A549 (cell line): ENCODE data around the gene HMSD. TPM values are rescaled to one million over a fixed set of nuclear protein-coding genes. Genes with fewer than 3 reads are reported as not detected.
A peak's percentile ranks its signal among the peaks of the same experiment; 100 is the strongest.

ENCODE experiments used
- ATAC-seq, 2 experiments: fragments of 200-7000 bp in 1 of 2; fragments of >200 bp in 1 of 2; cut with Nextera tagmentation in 1 of 2; cut with Tn5 transposase in 1 of 2; 3 replicates each; pipeline versions ENCODE4 v1.8.0 to v1.9.1; 2018 to 2020; ENCODE audit warnings: mild to moderate bottlenecking in 1 of 2, moderate library complexity in 1 of 2
- CTCF ChIA-PET: fragments of 300-600 bp; sonication (Branson Sonifier 250); formaldehyde crosslinking; extraction: SDS; loops from one replicate; lab custom pipeline; 2021; ENCODE audit warnings: antibody characterized with exemption, inconsistent platforms; lab: Yijun Ruan, JAX
- POLR2A ChIA-PET: fragments of 350-600 bp; formaldehyde crosslinking; extraction: SDS; loops from one replicate; lab custom pipeline; 2021; ENCODE audit warnings: antibody characterized with exemption, inconsistent platforms; lab: Yijun Ruan, JAX
- DNase-seq, 2 experiments: peaks; one replicate each; pipeline versions ENCODE4 v3.0.0 to v3.0.0-alpha.2; 2011 to 2016; ENCODE audit warnings: low read depth in 1 of 2, low spot score in 1 of 2
- FAIRE-seq: peaks from 2 replicates; lab custom pipeline; 2011; peaks lifted over from hg19 to GRCh38; lab: Jason Lieb, UNC
- H3K27ac ChIP-seq, 2 experiments: fragments of >200 bp; sonication (Bioruptor Twin); formaldehyde crosslinking; 3 replicates each; pipeline ENCODE4 v1.5.1; 2016 to 2017
- H3K4me1 ChIP-seq: fragments of >200 bp; sonication (Bioruptor Twin); formaldehyde crosslinking; 3 replicates; pipeline ENCODE4 v1.6.1; 2016
- H3K4me2 ChIP-seq: fragments of >200 bp; sonication (Bioruptor Twin); formaldehyde crosslinking; 3 replicates; pipeline ENCODE4 v1.6.1; 2016
- H3K4me3 ChIP-seq: fragments of >200 bp; sonication (Bioruptor Twin); formaldehyde crosslinking; 3 replicates; pipeline ENCODE4 v1.5.1; 2016
- H3K9me3 ChIP-seq: fragments of >200 bp; sonication (Bioruptor Twin); formaldehyde crosslinking; 3 replicates; pipeline ENCODE4 v1.6.1; 2016
- CHD4 ChIP-seq: fragments of 200-600 bp; sonication (generic); IDR thresholded peaks from 2 replicates; pipeline ENCODE4 v1.6.1; 2016; ENCODE audit warnings: antibody characterized with exemption, mild to moderate bottlenecking, borderline replicate concordance
- CTCF ChIP-seq: fragments of >200 bp; sonication (Bioruptor Twin); formaldehyde crosslinking; IDR thresholded peaks from 3 replicates; pipeline ENCODE4 v1.5.1; 2016
- ESRRA ChIP-seq: fragments of 150-350 bp; IDR thresholded peaks from 2 replicates; pipeline ENCODE4 v1.6.1; 2014; ENCODE audit warnings: mild to moderate bottlenecking, low read length, borderline replicate concordance
- GATA3 ChIP-seq: IDR thresholded peaks from 2 replicates; pipeline ENCODE4 v1.6.1; 2012; ENCODE audit warnings: borderline replicate concordance
- HEYL ChIP-seq: fragments of 250-450 bp; sonication (Bioruptor Pico); IDR thresholded peaks from 2 replicates; pipeline ENCODE4 v1.8.0; 2021; ENCODE audit warnings: mild to moderate bottlenecking, moderate library complexity
- HOXA7 ChIP-seq: fragments of 250-450 bp; sonication (Bioruptor Pico); IDR thresholded peaks from 2 replicates; pipeline ENCODE4 v1.5.0; 2020; ENCODE audit warnings: mild to moderate bottlenecking, moderate library complexity
- HOXB13 ChIP-seq: fragments of 250-450 bp; sonication (Bioruptor Pico); IDR thresholded peaks from 2 replicates; pipeline ENCODE4 v1.5.0; 2020; ENCODE audit warnings: low read depth, mild to moderate bottlenecking, moderate library complexity
- JUN ChIP-seq, 2 experiments: fragments of >200 bp; sonication (Bioruptor Twin); formaldehyde crosslinking; IDR thresholded peaks; 2 replicates in 1 of 2; 3 replicates in 1 of 2; pipeline ENCODE4 v1.6.1; 2016 to 2017
- JUNB ChIP-seq: fragments of >200 bp; sonication (Bioruptor Twin); formaldehyde crosslinking; IDR thresholded peaks from 2 replicates; pipeline ENCODE4 v1.6.1; 2016
- KDM1A ChIP-seq: fragments of 200-600 bp; sonication (generic); IDR thresholded peaks from 2 replicates; pipeline ENCODE4 v1.6.1; 2016; ENCODE audit warnings: low read depth, mild to moderate bottlenecking
- MAX ChIP-seq: IDR thresholded peaks from 2 replicates; pipeline ENCODE4 v1.6.1; 2012
- NFE2L2 ChIP-seq: fragments of 150-350 bp; conservative IDR thresholded peaks from 2 replicates; pipeline ENCODE4 v1.6.1; 2014; ENCODE audit warnings: low read length
- NPAS2 ChIP-seq: fragments of 250-450 bp; sonication (Bioruptor Pico); IDR thresholded peaks from 2 replicates; pipeline ENCODE4 v1.8.0; 2022; ENCODE audit warnings: mild to moderate bottlenecking, moderate library complexity, borderline replicate concordance
- PBX3 ChIP-seq: IDR thresholded peaks from 2 replicates; pipeline ENCODE4 v1.6.1; 2012
- POLR2AphosphoS2 ChIP-seq: conservative IDR thresholded peaks from 2 replicates; pipeline ENCODE4 v1.6.1; 2012; ENCODE audit warnings: low read length, improper control_type of control experiment, inconsistent platforms
- RARB ChIP-seq: fragments of 250-450 bp; sonication (Bioruptor Pico); IDR thresholded peaks from 2 replicates; pipeline ENCODE4 v1.8.0; 2021; ENCODE audit warnings: mild to moderate bottlenecking, moderate library complexity
- RCOR1 ChIP-seq: fragments of 150-350 bp; IDR thresholded peaks from 2 replicates; pipeline ENCODE4 v1.6.1; 2014; ENCODE audit warnings: antibody characterized with exemption, low read length, low read depth
- REST ChIP-seq: fragments of 200-600 bp; sonication (generic); IDR thresholded peaks from 2 replicates; pipeline ENCODE4 v1.6.1; 2016; ENCODE audit warnings: antibody characterized with exemption, mild to moderate bottlenecking, moderate library complexity
- TFCP2L1 ChIP-seq: fragments of 250-450 bp; sonication (Bioruptor Pico); IDR thresholded peaks from 2 replicates; pipeline ENCODE4 v1.5.0; 2021; ENCODE audit warnings: mild to moderate bottlenecking
- USF2 ChIP-seq: fragments of 450-650 bp; IDR thresholded peaks from 2 replicates; pipeline ENCODE4 v1.6.1; 2014; ENCODE audit warnings: antibody characterized with exemption
- ZC3H11A ChIP-seq: fragments of 450-650 bp; IDR thresholded peaks from 2 replicates; pipeline ENCODE4 v1.6.1; 2014; ENCODE audit warnings: antibody characterized with exemption, mild to moderate bottlenecking
- WGBS: methylation state at CpG from one replicate; pipeline ENCODE4 v1.1.6; 2017; ENCODE audit errors: missing lambda C conversion rate; 5-methylcytosine and 5-hydroxymethylcytosine counted together
- polyA plus RNA-seq, 4 experiments: library from polyadenylated mRNA; depleted of rRNA in 3 of 4; stranded (reverse); fragments of >200 nt; fragmentation: RNase III in 1 of 4; extraction: RNeasy Plus Mini Kit Qiagen cat#74134 plus additional on column Dnase treatment in 1 of 4; gene quantifications; 2 replicates in 3 of 4; 3 replicates in 1 of 4; pipeline ENCODE4 v1.2.3, GENCODE V29; 2011 to 2017
- TF ChIP-seq, protein P1 (sequence below): fragments of 250-450 bp; sonication (Bioruptor Pico); IDR thresholded peaks from 2 replicates; pipeline ENCODE4 v1.5.0; 2021; ENCODE audit warnings: mild to moderate bottlenecking, moderate library complexity, borderline replicate concordance

Gene HMSD
- polyA plus RNA-seq, 2 of the 4 experiments (the other 2 are of a cell fraction) = 0.13 to 0.23 TPM

GRCh38 chr18:63980027-63980426 is 30.9 kb downstream of the HMSD start:
- ChIA-PET POLR2A (no interaction called here), CTCF (interaction anchor here (0.8 to 2.0 kb wide), 6 partner anchors 8 to 43 kb away, joined by 3 to 7 read pairs (median 3); no protein-coding TSS in a partner anchor)
- no peaks in the 10 kb centered on the region for H3K9me3 ChIP-seq
- H3K4me1 ChIP-seq = 0 out of 3 replicates have a peak, but pooled peaks cover 3% of the 10 kb centered on the region
- no peak for ATAC-seq
- no peak overlapping the region; a peak in 1 of 6 replicates for H3K27ac ChIP-seq
- 61% methylated on average over 7 of the region's 7 CpGs for WGBS
- no peak for TF ChIP-seq NPAS2 (CRISPR knock-in tag)
- no peak for TF ChIP-seq RARB
- TF ChIP-seq TFCP2L1 = no peak
- TF ChIP-seq, protein P1, sequence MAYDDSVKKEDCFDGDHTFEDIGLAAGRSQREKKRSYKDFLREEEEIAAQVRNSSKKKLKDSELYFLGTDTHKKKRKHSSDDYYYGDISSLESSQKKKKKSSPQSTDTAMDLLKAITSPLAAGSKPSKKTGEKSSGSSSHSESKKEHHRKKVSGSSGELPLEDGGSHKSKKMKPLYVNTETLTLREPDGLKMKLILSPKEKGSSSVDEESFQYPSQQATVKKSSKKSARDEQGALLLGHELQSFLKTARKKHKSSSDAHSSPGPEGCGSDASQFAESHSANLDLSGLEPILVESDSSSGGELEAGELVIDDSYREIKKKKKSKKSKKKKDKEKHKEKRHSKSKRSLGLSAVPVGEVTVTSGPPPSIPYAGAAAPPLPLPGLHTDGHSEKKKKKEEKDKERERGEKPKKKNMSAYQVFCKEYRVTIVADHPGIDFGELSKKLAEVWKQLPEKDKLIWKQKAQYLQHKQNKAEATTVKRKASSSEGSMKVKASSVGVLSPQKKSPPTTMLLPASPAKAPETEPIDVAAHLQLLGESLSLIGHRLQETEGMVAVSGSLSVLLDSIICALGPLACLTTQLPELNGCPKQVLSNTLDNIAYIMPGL (CRISPR knock-in tag) = no peak
- TF ChIP-seq REST = no peak
- TF ChIP-seq NFE2L2 = no peak
- no peak for DNase-seq
- H3K4me3 ChIP-seq = no peak overlapping the region
- FAIRE-seq = no peak
- peak overlapping the region; percentile 68 for H3K4me2 ChIP-seq

- Histone ChIP-seq H3K4me1 (0 out of 3 replicates have a peak, but pooled peaks cover 3% of the 10 kb centered on the region), H3K4me3 (no peak overlapping the region), H3K27ac (no peak overlapping the region), H3K4me2 (no peak overlapping the region), H3K9me3 (no peaks in the 10 kb centered on the region)
- FAIRE-seq (no peak), DNase-seq (no peak), ATAC-seq (no peak)
- WGBS = 79% methylated on average over 6 of the region's 6 CpGs
- POLR2A ChIA-PET = no interaction called here
- CTCF ChIA-PET = interaction anchor here (0.7 to 2.3 kb wide), 3 partner anchors 10 to 19 kb away, joined by 3 to 10 read pairs (median 5); no protein-coding TSS in a partner anchor
- TF ChIP-seq JUNB = no peak
- no peak for TF ChIP-seq GATA3
Measured at GRCh38 chr18:63980896-63981460, 31.9 kb downstream of the HMSD start.

GRCh38 chr18:63981719-63982118 is 32.6 kb downstream of the HMSD start:
- Histone ChIP-seq H3K27ac (no peak overlapping the region), H3K4me2 (no peak overlapping the region), H3K4me3 (no peak overlapping the region), H3K9me3 (no peaks in the 10 kb centered on the region), H3K4me1 (0 out of 3 replicates have a peak, but pooled peaks cover 3% of the 10 kb centered on the region)
- DNase-seq = no peak
- TF ChIP-seq HOXB13 (CRISPR knock-in tag) (no peak), USF2 (no peak), ZC3H11A (no peak), PBX3 (no peak), CTCF (no peak), KDM1A (no peak), RCOR1 (no peak), JUN (IDR thresholded peaks at IDR 0.05) (no peak), ESRRA (no peak), RARB (no peak), POLR2AphosphoS2 (no peak), CHD4 (no peak), MAX (no peak), HEYL (CRISPR knock-in tag) (no peak), HOXA7 (CRISPR knock-in tag) (no peak)
- WGBS = 47% methylated on average over 2 of the region's 2 CpGs
- ATAC-seq = no peak
- ChIA-PET CTCF (interaction anchor here (0.7 to 2.3 kb wide), 2 partner anchors 13 to 19 kb away, joined by 3 to 10 read pairs; no protein-coding TSS in a partner anchor), POLR2A (no interaction called here)
- FAIRE-seq = no peak
